ENCODE measurements around the gene NEK6.

Gene NEK6

GRCh38 chr9:124213396-124213795, 44.4 kb upstream of the NEK6 start:
- peaks cover 8% of the 10 kb centered on the region for H3K4me1 ChIP-seq (ENCODE audit: insufficient read depth, low read length)
- H3K9ac ChIP-seq (ENCODE audit: low read depth, low read length), result no peak overlapping the region
- H3K36me3 ChIP-seq (ENCODE audit: insufficient read depth, low read length), result no peaks in the 10 kb centered on the region
- H3K4me3 ChIP-seq (ENCODE audit: low read depth in 1 of 2, low read length in 2 of 2), result no peak overlapping the region
- no peaks in the 10 kb centered on the region for H3K9me3 ChIP-seq (ENCODE audit: insufficient read depth, low read length, severe bottlenecking)
- H3K79me2 ChIP-seq (ENCODE audit: insufficient read depth, low read length), result no peaks in the 10 kb centered on the region
- DNase-seq, result no peak
- TF ChIP-seq CTCF (IDR thresholded peaks at IDR 0.05; ENCODE audit: borderline replicate concordance, extremely low read depth, low read length, poor library complexity, severe bottlenecking) (no peak), EZH2 (IDR thresholded peaks at IDR 0.05; ENCODE audit: borderline replicate concordance, low read depth, low read length, severe bottlenecking) (no peak)
- no peak overlapping the region for H2AFZ ChIP-seq (ENCODE audit: low read depth, low read length)
- no peaks in the 10 kb centered on the region for H3K27me3 ChIP-seq (ENCODE audit: insufficient read depth, low read length, poor library complexity)
- no peak overlapping the region for H3K4me2 ChIP-seq (ENCODE audit: insufficient read depth, low read length)
- no peaks in the 10 kb centered on the region for H4K20me1 ChIP-seq (ENCODE audit: insufficient read depth, low read length)
- no peak for ATAC-seq (ENCODE audit: insufficient read depth, low read depth)
- no peak overlapping the region for H3K27ac ChIP-seq (ENCODE audit: low read length)

DNA sequence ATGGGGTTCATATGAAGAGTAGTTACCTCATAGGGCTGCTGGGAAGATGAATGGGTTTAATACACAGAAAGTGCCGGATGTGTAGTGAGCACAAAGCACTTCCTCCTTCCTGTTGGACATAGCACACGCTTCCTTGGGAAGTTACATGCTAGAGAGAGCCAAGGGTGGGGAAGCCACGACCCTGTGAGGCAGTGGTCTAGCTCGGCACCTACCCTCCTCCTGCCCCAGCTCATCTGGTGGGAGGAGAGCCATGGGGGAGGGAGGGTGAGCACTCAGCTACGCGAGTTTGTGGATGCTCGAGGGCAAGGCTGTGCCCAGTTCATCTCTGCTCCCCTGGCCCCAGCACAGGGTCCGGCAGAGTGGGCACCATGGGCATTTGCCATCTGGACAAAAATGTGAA, 43.6 kb upstream of the NEK6 start:
- ATAC-seq (ENCODE audit: insufficient read depth, low read depth) (no peak), DNase-seq (no peak)
- no peaks in the 10 kb centered on the region for H3K79me2 ChIP-seq (ENCODE audit: insufficient read depth, low read length)
- H3K36me3 ChIP-seq (ENCODE audit: insufficient read depth, low read length), result no peaks in the 10 kb centered on the region
- TF ChIP-seq EZH2 (IDR thresholded peaks at IDR 0.05; ENCODE audit: borderline replicate concordance, low read depth, low read length, severe bottlenecking), result no peak
- TF ChIP-seq CTCF (IDR thresholded peaks at IDR 0.05; ENCODE audit: borderline replicate concordance, extremely low read depth, low read length, poor library complexity, severe bottlenecking), result no peak
- no peak overlapping the region for H3K4me2 ChIP-seq (ENCODE audit: insufficient read depth, low read length)
- H4K20me1 ChIP-seq (ENCODE audit: insufficient read depth, low read length), result no peaks in the 10 kb centered on the region
- H2AFZ ChIP-seq (ENCODE audit: low read depth, low read length), result no peak overlapping the region
- H3K9ac ChIP-seq (ENCODE audit: low read depth, low read length), result no peak overlapping the region
- no peak overlapping the region for H3K27ac ChIP-seq (ENCODE audit: low read length)
- H3K4me1 ChIP-seq (ENCODE audit: insufficient read depth, low read length), result peaks cover 8% of the 10 kb centered on the region
- H3K27me3 ChIP-seq (ENCODE audit: insufficient read depth, low read length, poor library complexity), result no peaks in the 10 kb centered on the region
- no peak overlapping the region for H3K4me3 ChIP-seq (ENCODE audit: low read depth in 1 of 2, low read length in 2 of 2)
- H3K9me3 ChIP-seq (ENCODE audit: insufficient read depth, low read length, severe bottlenecking), result no peaks in the 10 kb centered on the region

DNA sequence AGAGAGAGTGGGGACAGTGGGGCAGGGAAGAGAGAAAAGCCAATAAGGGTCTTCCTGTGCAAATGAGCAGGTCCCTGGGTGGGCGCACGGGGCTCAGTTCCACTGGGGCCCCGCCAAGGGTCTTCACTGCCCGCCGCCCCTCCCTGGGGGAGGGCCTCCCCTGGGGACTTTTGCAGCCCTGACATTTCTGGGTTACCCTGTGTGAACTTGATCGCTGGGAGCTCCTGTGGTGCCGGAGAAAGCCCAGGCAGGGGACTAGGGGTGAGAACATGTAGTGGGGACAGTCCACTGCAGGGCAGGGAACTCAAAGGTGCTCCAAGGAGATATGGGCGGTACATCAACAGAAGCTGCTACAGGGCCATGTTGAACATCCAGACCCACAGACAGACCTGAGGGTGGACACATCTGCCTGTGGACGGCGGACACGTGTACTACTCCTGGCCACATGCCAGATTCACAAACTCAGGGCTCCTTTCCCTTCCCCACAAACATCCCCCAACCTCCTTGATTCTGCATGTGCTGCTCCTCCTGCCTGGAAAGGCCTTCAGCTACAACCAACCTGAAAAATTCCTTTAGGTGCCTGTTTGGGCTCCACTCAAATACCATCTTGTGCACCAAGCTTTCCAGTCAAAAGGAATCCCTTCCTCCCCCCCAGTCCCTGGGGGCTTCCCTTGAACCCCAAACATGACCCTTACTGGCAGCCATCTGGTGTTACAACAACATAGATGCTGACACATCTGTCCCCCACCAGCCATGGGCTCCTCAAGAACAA, 43.0 kb upstream of the NEK6 start:
- Histone ChIP-seq H3K4me3 (ENCODE audit: low read depth in 1 of 2, low read length in 2 of 2) (no peak overlapping the region), H3K27ac (ENCODE audit: low read length) (no peak overlapping the region), H3K9ac (ENCODE audit: low read depth, low read length) (no peak overlapping the region), H3K4me1 (ENCODE audit: insufficient read depth, low read length) (peaks cover 8% of the 10 kb centered on the region), H3K27me3 (ENCODE audit: insufficient read depth, low read length, poor library complexity) (no peaks in the 10 kb centered on the region), H3K9me3 (ENCODE audit: insufficient read depth, low read length, severe bottlenecking) (no peaks in the 10 kb centered on the region), H3K79me2 (ENCODE audit: insufficient read depth, low read length) (no peaks in the 10 kb centered on the region), H2AFZ (ENCODE audit: low read depth, low read length) (no peak overlapping the region), H3K36me3 (ENCODE audit: insufficient read depth, low read length) (no peaks in the 10 kb centered on the region), H3K4me2 (ENCODE audit: insufficient read depth, low read length) (no peak overlapping the region), H4K20me1 (ENCODE audit: insufficient read depth, low read length) (no peaks in the 10 kb centered on the region)
- DNase-seq (no peak), ATAC-seq (ENCODE audit: insufficient read depth, low read depth) (no peak)
- TF ChIP-seq CTCF (IDR thresholded peaks at IDR 0.05; ENCODE audit: borderline replicate concordance, extremely low read depth, low read length, poor library complexity, severe bottlenecking) (no peak), EZH2 (IDR thresholded peaks at IDR 0.05; ENCODE audit: borderline replicate concordance, low read depth, low read length, severe bottlenecking) (no peak)
